Measurements from ENCODE around the gene CD14.

DNA sequence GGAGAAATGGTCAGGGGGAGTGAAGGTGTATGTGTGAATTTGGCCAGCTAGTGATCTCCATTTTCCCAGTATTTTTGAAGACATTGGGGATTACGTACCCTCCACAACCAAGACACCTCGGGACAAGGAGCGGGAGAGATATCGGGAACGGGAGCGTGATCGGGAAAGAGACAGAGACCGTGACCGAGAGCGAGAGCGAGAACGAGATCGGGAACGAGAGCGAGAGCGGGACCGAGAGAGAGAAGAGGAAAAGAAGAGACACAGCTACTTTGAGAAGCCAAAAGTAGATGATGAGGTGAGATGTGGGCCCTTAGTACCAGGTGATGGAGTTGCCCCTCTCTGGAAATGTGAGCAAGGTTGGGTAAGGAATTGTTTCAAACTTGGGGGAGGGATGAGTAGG is 25.9 kb upstream of the CD14 start:
- TF ChIP-seq POLR2A (IDR thresholded peaks at IDR 0.05), result no peak
- TF ChIP-seq, protein P1, sequence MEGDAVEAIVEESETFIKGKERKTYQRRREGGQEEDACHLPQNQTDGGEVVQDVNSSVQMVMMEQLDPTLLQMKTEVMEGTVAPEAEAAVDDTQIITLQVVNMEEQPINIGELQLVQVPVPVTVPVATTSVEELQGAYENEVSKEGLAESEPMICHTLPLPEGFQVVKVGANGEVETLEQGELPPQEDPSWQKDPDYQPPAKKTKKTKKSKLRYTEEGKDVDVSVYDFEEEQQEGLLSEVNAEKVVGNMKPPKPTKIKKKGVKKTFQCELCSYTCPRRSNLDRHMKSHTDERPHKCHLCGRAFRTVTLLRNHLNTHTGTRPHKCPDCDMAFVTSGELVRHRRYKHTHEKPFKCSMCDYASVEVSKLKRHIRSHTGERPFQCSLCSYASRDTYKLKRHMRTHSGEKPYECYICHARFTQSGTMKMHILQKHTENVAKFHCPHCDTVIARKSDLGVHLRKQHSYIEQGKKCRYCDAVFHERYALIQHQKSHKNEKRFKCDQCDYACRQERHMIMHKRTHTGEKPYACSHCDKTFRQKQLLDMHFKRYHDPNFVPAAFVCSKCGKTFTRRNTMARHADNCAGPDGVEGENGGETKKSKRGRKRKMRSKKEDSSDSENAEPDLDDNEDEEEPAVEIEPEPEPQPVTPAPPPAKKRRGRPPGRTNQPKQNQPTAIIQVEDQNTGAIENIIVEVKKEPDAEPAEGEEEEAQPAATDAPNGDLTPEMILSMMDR (IDR thresholded peaks at IDR 0.05 in 4 of 5, conservative IDR thresholded peaks at IDR 0.05 in 1 of 5), result no peak
